ENCODE measurements around the gene PALLD.
"Not testable (repeated sequence)": the region's sequence is repeated elsewhere in the genome, so short reads cannot be mapped to it uniquely, and the experiment has no call there.

Gene PALLD

GRCh38 chr4:168713253-168713652 is 216.4 kb downstream of the PALLD start:
- no peak for DNase-seq

DNA sequence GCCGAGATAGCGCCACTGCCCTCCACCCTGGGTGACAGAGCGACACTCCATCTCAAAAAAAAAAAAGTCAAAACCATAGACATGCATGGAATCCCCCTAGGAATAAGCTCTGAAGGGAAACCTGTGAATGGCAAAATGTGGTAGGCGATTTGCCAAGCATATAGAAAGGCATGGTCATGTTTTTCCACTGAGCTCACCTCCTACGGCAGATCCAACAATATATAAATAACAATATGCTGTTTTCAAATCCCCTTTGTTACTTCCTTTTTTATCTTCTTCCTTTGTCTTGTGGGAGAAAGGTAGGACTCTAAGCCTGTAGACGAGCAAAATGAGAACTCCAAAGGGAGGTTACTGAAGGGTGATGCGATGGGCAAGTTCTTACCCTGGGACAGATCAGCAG is 219.0 kb downstream of the PALLD start:
- no peak for DNase-seq

GRCh38 chr4:168716406-168717129 is 219.7 kb downstream of the PALLD start:
- DNase-seq: no peak

DNA sequence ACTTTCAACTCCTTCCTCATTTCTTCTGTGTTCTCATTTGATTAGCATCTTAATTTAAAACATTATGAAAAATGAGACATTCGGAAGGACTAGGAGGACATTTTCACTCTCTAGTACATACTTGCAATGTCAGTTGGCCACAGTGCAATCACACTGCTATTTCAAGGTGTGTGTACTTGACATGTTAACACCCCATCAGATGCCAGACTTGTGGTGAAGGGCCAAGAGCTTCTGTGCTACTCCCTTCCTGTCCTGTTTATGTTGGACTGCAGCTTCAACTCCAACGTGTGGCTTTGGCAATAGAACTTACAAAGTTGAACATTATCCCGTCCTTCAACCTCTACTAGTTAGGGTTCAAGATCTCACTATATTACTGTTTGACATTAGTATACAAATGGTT is 221.0 kb downstream of the PALLD start:
- DNase-seq: no peak

- no peak for DNase-seq
Measured at GRCh38 chr4:168719725-168720124, 222.9 kb downstream of the PALLD start.

DNA sequence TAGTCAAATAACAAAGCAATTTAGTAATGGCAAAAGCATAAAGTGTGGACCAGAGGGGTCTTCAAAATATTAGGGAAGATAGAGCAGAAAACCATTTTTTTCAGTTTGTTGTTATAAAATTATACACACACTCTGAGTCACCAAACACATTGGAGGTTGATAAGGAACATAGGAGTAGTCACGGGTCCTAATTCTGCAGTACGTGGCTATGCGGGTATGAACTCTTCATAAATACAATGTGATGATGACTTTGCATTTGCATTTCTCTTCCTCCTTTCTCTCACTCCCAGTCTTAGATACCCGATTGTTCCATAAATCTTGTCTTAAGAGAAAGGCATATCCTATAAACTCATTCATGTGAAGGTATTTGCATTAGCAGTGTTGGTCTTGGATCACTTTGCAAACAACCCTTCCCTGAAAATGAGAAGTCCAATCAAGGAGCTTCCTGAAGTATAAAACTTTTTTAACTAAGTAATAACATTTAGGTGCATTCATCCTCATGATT is 223.6 kb downstream of the PALLD start:
- no peak for DNase-seq

GRCh38 chr4:168722391-168722790 is 225.5 kb downstream of the PALLD start:
- no peak for DNase-seq

DNA sequence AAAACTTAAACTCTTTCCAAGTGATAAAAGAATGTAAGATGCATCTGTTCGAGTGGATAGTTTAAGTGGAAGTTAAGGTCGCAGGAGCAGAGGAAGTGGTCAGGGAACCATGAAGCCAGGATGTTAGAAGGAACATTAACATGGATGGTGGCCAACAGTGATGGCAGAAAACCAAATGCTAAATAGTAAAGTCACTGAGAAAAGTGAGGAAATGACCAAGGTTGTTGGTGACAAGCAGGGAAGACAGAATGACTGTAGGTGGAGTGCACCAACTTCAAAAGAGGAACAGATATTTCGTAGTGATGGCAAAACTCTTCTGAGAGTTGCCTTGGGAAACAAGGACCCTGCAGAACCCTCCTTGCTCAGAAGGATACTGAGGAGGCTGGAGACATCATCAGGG is 226.2 kb downstream of the PALLD start:
- no peak for DNase-seq

GRCh38 chr4:168723569-168723968 is 226.7 kb downstream of the PALLD start:
- DNase-seq: no peak

- no peak for DNase-seq
Measured at GRCh38 chr4:168724243-168724642, 227.4 kb downstream of the PALLD start.

DNA sequence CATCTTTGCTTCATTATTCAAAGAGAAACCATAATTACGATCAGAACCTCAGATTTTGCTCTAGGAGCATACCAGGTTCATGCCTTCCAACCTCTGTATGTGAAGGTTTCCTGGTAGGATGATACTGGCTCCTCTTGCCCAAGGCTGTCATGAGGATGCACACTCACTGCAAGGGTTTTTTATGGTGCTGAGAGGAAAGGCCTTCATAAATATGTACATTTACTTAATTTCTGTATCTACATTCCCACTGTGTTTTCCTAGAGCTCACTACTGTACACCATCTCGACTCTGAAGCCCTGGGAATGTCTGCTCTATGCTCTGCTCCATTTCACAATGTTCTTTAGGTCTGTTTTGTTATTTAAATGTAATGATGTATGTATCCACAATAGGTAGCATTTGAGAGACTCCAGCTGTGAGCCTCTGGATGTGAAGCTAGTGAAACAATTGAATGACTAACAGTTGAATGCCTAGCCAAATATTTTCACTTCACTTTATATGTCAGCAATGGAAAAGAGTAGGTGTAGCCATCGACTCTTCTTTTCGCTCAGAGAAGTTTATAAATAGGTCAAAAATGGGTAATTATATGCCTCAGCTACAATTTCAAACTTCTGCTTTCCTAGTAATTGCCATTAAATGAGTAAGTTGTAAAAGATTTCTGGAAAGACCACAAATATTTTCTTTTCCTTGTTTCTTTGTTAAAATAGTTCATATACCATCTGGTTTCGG is 228.0 kb downstream of the PALLD start:
- no peak for DNase-seq

- no peak for DNase-seq
Measured at GRCh38 chr4:168725930-168726329, 229.1 kb downstream of the PALLD start.

DNA sequence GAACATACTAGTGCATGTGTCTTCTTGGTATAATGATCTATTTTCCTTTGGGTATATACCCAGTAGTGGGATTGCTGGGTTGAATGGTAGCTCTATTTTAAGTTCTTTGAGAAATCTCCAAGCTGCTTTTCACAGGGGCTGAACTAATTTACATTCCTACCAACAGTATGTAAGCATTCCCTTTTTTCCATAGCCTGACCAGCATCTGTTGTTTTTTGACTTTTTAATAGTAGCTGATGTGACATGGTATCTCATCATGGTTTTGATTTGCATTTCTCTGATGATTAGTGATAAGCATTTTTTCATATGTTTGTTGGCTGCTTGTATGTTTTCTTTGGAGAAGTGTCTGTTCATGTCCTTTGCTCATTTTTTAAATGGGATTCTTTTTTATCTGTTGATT is 230.3 kb downstream of the PALLD start:
- DNase-seq: not testable (repeated sequence)

- no peak for DNase-seq
Measured at GRCh38 chr4:168731006-168731636, 234.3 kb downstream of the PALLD start.

GRCh38 chr4:168731706-168732414 is 235.0 kb downstream of the PALLD start:
- no peak for DNase-seq

DNA sequence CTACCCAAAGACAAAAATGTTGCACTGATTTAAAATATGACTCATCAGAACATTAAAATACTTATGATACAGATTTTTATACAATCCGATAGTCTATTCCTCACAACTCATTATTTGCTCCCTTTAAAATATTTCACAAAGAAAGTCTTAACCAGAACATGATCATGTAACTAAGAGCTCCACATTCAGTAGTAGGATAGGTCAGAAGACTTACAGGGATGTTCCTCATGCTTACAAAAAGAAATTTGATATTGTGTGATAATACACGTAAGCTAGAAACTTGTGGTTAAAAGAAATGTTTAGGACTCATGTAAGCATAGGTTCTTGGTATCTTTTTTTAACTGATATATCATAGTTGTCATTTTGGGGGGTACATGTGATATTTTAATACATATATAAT is 235.9 kb downstream of the PALLD start:
- DNase-seq: no peak

GRCh38 chr4:168734703-168735678 is 238.1 kb downstream of the PALLD start:
- no peak for DNase-seq

GRCh38 chr4:168735735-168736134 is 238.9 kb downstream of the PALLD start:
- no peak for DNase-seq

GRCh38 chr4:168736860-168737805 is 240.3 kb downstream of the PALLD start:
- DNase-seq: no peak

DNA sequence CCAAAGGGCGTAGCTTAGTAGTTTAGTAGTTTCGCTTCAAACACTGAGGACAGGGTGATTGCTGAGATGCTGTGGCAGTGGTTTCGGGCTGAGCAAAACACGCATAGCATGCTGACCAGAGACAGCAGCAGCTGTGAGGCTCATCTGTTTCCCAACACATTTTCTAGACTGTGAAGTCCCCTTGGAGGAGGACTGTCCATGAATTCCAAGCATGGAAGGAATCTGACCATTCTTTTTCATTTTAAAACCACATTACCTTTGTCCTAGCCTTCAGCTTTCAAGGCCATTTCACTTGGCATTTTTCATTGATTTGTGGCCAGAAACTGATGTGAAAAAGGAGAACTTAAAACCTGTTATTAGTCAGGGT is 240.9 kb downstream of the PALLD start:
- DNase-seq: no peak

DNA sequence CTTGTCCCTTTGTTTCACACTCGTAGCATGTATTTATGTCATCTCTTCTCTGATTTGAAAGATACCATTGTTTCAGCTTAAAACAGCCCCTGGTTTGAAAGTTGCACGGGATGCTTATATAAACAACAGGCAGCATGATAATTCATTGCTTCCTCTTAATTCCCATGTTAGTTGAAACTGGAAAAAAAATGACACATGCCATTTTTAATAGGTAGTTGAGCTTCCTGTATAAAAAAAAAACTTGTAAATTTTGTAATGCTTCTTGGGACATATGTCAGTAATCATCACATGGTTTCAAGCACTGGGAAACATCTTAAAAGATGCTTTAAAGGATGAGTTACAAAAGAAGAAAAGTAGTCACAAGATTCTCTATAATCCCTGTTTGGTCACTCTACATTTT is 243.0 kb downstream of the PALLD start:
- no peak for DNase-seq
